Measurements from ENCODE around the gene SCRG1. TPM values are rescaled to one million over a fixed set of nuclear protein-coding genes. Genes with fewer than 3 reads are reported as not detected.

The SCRG1 gene
- total and polyA plus RNA-seq, 2 donors (not counting 3 experiments of a cell fraction or from before 2014, with no cell fraction given), result not detected

- Histone ChIP-seq H3K4me1 (ENCODE audit: control insufficient read depth, extremely low read depth, insufficient read depth, low read length) (no peaks in the 10 kb centered on the region), H3K9me1 (replicated peaks; ENCODE audit: control insufficient read depth, extremely low read depth, insufficient read depth, low read length) (no peaks in the 10 kb centered on the region), H4K20me1 (replicated peaks; ENCODE audit: control insufficient read depth, extremely low read depth, insufficient read depth, low read length) (no peaks in the 10 kb centered on the region), H3K9me3 (replicated peaks; ENCODE audit: control insufficient read depth, insufficient read depth, low read length) (no peaks in the 10 kb centered on the region), H3K9ac (replicated peaks; ENCODE audit: extremely low read depth, insufficient read depth, low read length) (no peak overlapping the region), H3K79me2 (ENCODE audit: control insufficient read depth, insufficient read depth, low read length) (no peaks in the 10 kb centered on the region), H2AFZ (ENCODE audit: low read depth, low read length) (no peak overlapping the region), H3K36me3 (ENCODE audit: control insufficient read depth in 2 of 2, extremely low read depth in 1 of 2, insufficient read depth in 2 of 2, low read length in 2 of 2) (no peaks in the 10 kb centered on the region), H3K4me2 (ENCODE audit: insufficient read depth, low read length) (no peak overlapping the region), H3K27me3 (ENCODE audit: control insufficient read depth in 2 of 2, insufficient read depth in 2 of 2, low read length in 2 of 2) (no peaks in the 10 kb centered on the region), H3K27ac (ENCODE audit: insufficient read depth, low read depth, low read length) (no peak overlapping the region), H3K4me3 (replicated peaks in 1 of 3; ENCODE audit: insufficient read depth in 1 of 3, low read depth in 1 of 3, low read length in 3 of 3) (no peak overlapping the region)
- FAIRE-seq (no peak), DNase-seq (ENCODE audit: low read depth, low spot score) (no peak)
- dilution Hi-C loops (cut with MboI; ENCODE audit: extremely low pct_ligation_motif_present, low sequenced_read_pairs), result no loop called here
- BruUV-seq (replicated peaks), result no TSS peak
- POLR2A ChIA-PET, result no interaction called here
- intact Hi-C loops (cut with micrococcal nuclease), result no loop called here
- no peak for TF ChIP-seq GATA2 (IDR thresholded peaks at IDR 0.05; ENCODE audit: insufficient read depth, insufficient read length, low read depth, low read length)
- TF ChIP-seq POLR2AphosphoS5 (IDR thresholded peaks at IDR 0.05; ENCODE audit: insufficient read depth, low read depth, low read length), result no peak
- TF ChIP-seq MAX (IDR thresholded peaks at IDR 0.05; ENCODE audit: insufficient read depth, insufficient read length), result no peak
- no peak for TF ChIP-seq CTCF (IDR thresholded peaks at IDR 0.05; ENCODE audit: extremely low read depth in 1 of 2, insufficient read depth in 1 of 2, low read depth in 1 of 2, low read length in 2 of 2)
- no peak for TF ChIP-seq EZH2 (IDR thresholded peaks at IDR 0.05; ENCODE audit: borderline replicate concordance, low read depth, low read length, severe bottlenecking)
- TF ChIP-seq JUN (IDR thresholded peaks at IDR 0.05; ENCODE audit: borderline replicate concordance, insufficient read depth, insufficient read length, low read depth), result no peak
- TF ChIP-seq POLR2A (IDR thresholded peaks at IDR 0.05; ENCODE audit: low read depth, low read length), result no peak
- TF ChIP-seq MYC (IDR thresholded peaks at IDR 0.05; ENCODE audit: low read depth, low read length), result no peak
- TF ChIP-seq FOS (IDR thresholded peaks at IDR 0.05; ENCODE audit: borderline replicate concordance, insufficient read depth, low read length), result no peak
- CTCF ChIA-PET, result interaction anchor here (1.0 to 2.0 kb wide), 5 partner anchors 10 to 389 kb away, joined by 3 to 4 read pairs (median 4); no protein-coding TSS in a partner anchor
Observed at GRCh38 chr4:173403051-173403450, 4.1 kb upstream of the SCRG1 start.

Data from endothelial cell of umbilical vein (primary cell).